CD4-positive, alpha-beta T cell (primary cell): ENCODE measurements around the gene FKBP5. TPM values are rescaled to one million over a fixed set of nuclear protein-coding genes. Genes with fewer than 3 reads are reported as not detected.
A peak's percentile ranks its signal among the peaks of the same experiment; 100 is the strongest.

Experiments used
- ATAC-seq: fragments of 200-7000 bp; cut with Tn5 transposase; one replicate; pipeline ENCODE4 v1.10.0; 2022; ENCODE audit warnings: mild to moderate bottlenecking; ENCODE audit not compliant: poor library complexity
- CTCF ChIA-PET: fragments of 350-600 bp; sonication (Branson Sonifier 250); formaldehyde crosslinking; loops from one replicate; lab custom pipeline; 2021; ENCODE audit warnings: antibody characterized with exemption, inconsistent platforms; lab: Charles Lee
- POLR2A ChIA-PET: fragments of 350-600 bp; sonication (Branson Sonifier 250); formaldehyde crosslinking; loops from one replicate; lab custom pipeline; 2021; ENCODE audit warnings: antibody characterized with exemption, inconsistent platforms; lab: Charles Lee
- DNase-seq, 14 experiments: peaks; one replicate each; pipeline ENCODE4 v3.0.0-alpha.2; 2013 to 2020; ENCODE audit warnings: mixed read lengths in 2 of 14
- H3K27ac ChIP-seq, 2 donors: one replicate each; pipeline versions ENCODE4 v1.5.1 to v1.7.0; 2013; ENCODE audit warnings: low read length in 2 of 2, low read depth in 1 of 2, mild to moderate bottlenecking in 1 of 2
- H3K27me3 ChIP-seq, 2 experiments: 1 replicate in 1 of 2; 2 replicates in 1 of 2; pipeline versions ENCODE4 v1.6.1 to v1.7.0; 2013; ENCODE audit warnings: low read length in 2 of 2, control low read depth in 1 of 2, mild to moderate bottlenecking in 1 of 2, moderate library complexity in 1 of 2; ENCODE audit not compliant: insufficient read depth in 2 of 2, control insufficient read depth in 1 of 2
- H3K36me3 ChIP-seq: one replicate; pipeline ENCODE4 v1.6.1; 2013; ENCODE audit warnings: low read length, control low read depth; ENCODE audit not compliant: insufficient read depth
- H3K4me1 ChIP-seq: one replicate; pipeline ENCODE4 v1.6.1; 2013; ENCODE audit warnings: low read length, control low read depth; ENCODE audit not compliant: insufficient read depth
- H3K4me3 ChIP-seq: one replicate; pipeline ENCODE4 v1.5.1; 2013; ENCODE audit warnings: mild to moderate bottlenecking, low read length, moderate library complexity
- H3K9me3 ChIP-seq, 2 experiments: 1 replicate in 1 of 2; 2 replicates in 1 of 2; pipeline versions ENCODE4 v1.6.1 to v1.7.0; 2013; ENCODE audit warnings: low read length in 2 of 2, mild to moderate bottlenecking in 2 of 2, control low read depth in 1 of 2, moderate library complexity in 1 of 2; ENCODE audit not compliant: control insufficient read depth in 1 of 2, insufficient read depth in 1 of 2
- H3K27ac Mint-ChIP-seq: one replicate; pipeline ENCODE4 v1.8.0; 2020; ENCODE audit warnings: mixed read lengths
- H3K27me3 Mint-ChIP-seq: one replicate; pipeline ENCODE4 v1.8.0; 2021; ENCODE audit warnings: mixed read lengths
- H3K36me3 Mint-ChIP-seq: one replicate; pipeline ENCODE4 v1.8.0; 2021; ENCODE audit warnings: low read depth, mixed read lengths
- H3K4me1 Mint-ChIP-seq: one replicate; pipeline ENCODE4 v1.8.0; 2021; ENCODE audit warnings: low read depth, mixed read lengths
- H3K4me3 Mint-ChIP-seq: one replicate; pipeline ENCODE4 v1.8.0; 2020; ENCODE audit warnings: mild to moderate bottlenecking, mixed read lengths
- H3K9me3 Mint-ChIP-seq: one replicate; pipeline ENCODE4 v1.8.0; 2020; ENCODE audit warnings: mixed read lengths
- CTCF ChIP-seq: fragments of 200-600 bp; IDR thresholded peaks from one replicate; pipeline ENCODE4 v1.8.0; 2022; ENCODE audit warnings: antibody characterized with exemption, mild to moderate bottlenecking
- intact Hi-C, 2 experiments: fragments of 100-400 bp; cut with DNase I in 1 of 2; cut with micrococcal nuclease in 1 of 2; formaldehyde crosslinking; loops; one replicate each; pipeline versions ENCODE4 v1.15.1 to v1.9.0; 2023 to 2025; cut with DNase I, micrococcal nuclease
- total RNA-seq, 174 experiments: library from RNA in 2 of 174; stranded (reverse) in 2 of 174; gene quantifications; one replicate each; pipeline ENCODE4 v1.2.3 and lab custom pipeline; 2021 to 2026

FKBP5 gene
- total RNA-seq, 2 experiments from 2014 or later: 72.6 to 75.9 TPM

- DNase-seq (no peak), ATAC-seq (no peak)
- no peak overlapping the region for H3K27ac Mint-ChIP-seq
- no peak for TF ChIP-seq CTCF
- H3K9me3 Mint-ChIP-seq: no peaks in the 10 kb centered on the region
- ChIA-PET POLR2A (interaction anchor here (0.6 to 1.2 kb wide), 3 partner anchors 13 to 60 kb away, joined by 3 to 4 read pairs (median 3); no protein-coding TSS in a partner anchor), CTCF (interaction anchor here (0.9 to 1.7 kb wide), 3 partner anchors 13 to 37 kb away, joined by 3 to 4 read pairs (median 4); no protein-coding TSS in a partner anchor)
- peaks cover 62% of the 10 kb centered on the region for H3K36me3 Mint-ChIP-seq
- no peak overlapping the region for H3K4me3 Mint-ChIP-seq
- Histone ChIP-seq H3K9me3 (peaks cover 0 to 3% of the 10 kb centered on the region in 2 experiments), H3K4me3 (no peak overlapping the region), H3K27me3 (no peaks in the 10 kb centered on the region), H3K36me3 (peaks cover 12% of the 10 kb centered on the region), H3K4me1 (peaks cover 23% of the 10 kb centered on the region), H3K27ac (no peak overlapping the region)
- H3K4me1 Mint-ChIP-seq: peaks cover 72% of the 10 kb centered on the region
- intact Hi-C loops: no loop called here
- no peaks in the 10 kb centered on the region for H3K27me3 Mint-ChIP-seq
Measured at GRCh38 chr6:35650015-35650414, 38.7 kb downstream of the FKBP5 start.

- H3K4me3 Mint-ChIP-seq: no peak overlapping the region
- H3K4me1 ChIP-seq: peaks cover 19% of the 10 kb centered on the region
- intact Hi-C loops: loop anchor here (2.0 kb wide), 2 partner anchors 15 to 35 kb away; no protein-coding TSS in a partner anchor
Measured at GRCh38 chr6:35648203-35648602, 40.5 kb downstream of the FKBP5 start.

GRCh38 chr6:35647400-35647799 is 41.3 kb downstream of the FKBP5 start:
- H3K27ac ChIP-seq: no peak overlapping the region
- no peak overlapping the region for H3K4me3 Mint-ChIP-seq
- TF ChIP-seq CTCF: no peak
- ChIA-PET POLR2A (no interaction called here), CTCF (interaction anchor here (0.5 to 1.1 kb wide), 2 partner anchors 9 to 14 kb away, joined by 3 to 4 read pairs; no protein-coding TSS in a partner anchor)
- DNase-seq (no peak), ATAC-seq (no peak)
- peaks cover 16% of the 10 kb centered on the region for H3K36me3 ChIP-seq
- intact Hi-C loops: no loop called here
- peaks cover 19% of the 10 kb centered on the region for H3K4me1 ChIP-seq
- H3K36me3 Mint-ChIP-seq: peaks cover 64% of the 10 kb centered on the region
- peak overlapping the region; percentile 91 for H3K27ac Mint-ChIP-seq
- no peak overlapping the region for H3K4me3 ChIP-seq
- H3K27me3 ChIP-seq: no peaks in the 10 kb centered on the region
- peaks cover 84% of the 10 kb centered on the region for H3K4me1 Mint-ChIP-seq
- H3K9me3 Mint-ChIP-seq: no peaks in the 10 kb centered on the region
- H3K9me3 ChIP-seq: no peaks in the 10 kb centered on the region
- no peaks in the 10 kb centered on the region for H3K27me3 Mint-ChIP-seq

More at GRCh38 chr6:35648203-35648602, 40.5 kb downstream of the FKBP5 start:
- Mint-ChIP-seq H3K4me1 (peaks cover 77% of the 10 kb centered on the region), H3K36me3 (peaks cover 63% of the 10 kb centered on the region), H3K9me3 (no peaks in the 10 kb centered on the region), H3K27ac (peak overlapping the region; percentile 91), H3K27me3 (no peaks in the 10 kb centered on the region)
- Histone ChIP-seq H3K9me3 (peaks cover 0 to 3% of the 10 kb centered on the region in 2 experiments), H3K27ac (no peak overlapping the region), H3K27me3 (no peaks in the 10 kb centered on the region), H3K36me3 (peaks cover 10% of the 10 kb centered on the region), H3K4me3 (no peak overlapping the region)
- no peak for ATAC-seq
- ChIA-PET POLR2A (interaction anchor here (0.6 kb wide), 1 partner anchor 39 kb away, joined by 3 read pairs; no protein-coding TSS in a partner anchor), CTCF (interaction anchor here (1.1 to 1.7 kb wide), 2 partner anchors 10 to 15 kb away, joined by 3 to 4 read pairs; no protein-coding TSS in a partner anchor)
- no peak for TF ChIP-seq CTCF
- DNase-seq: no peak
